T-helper 2 cell (primary cell): ENCODE measurements around the gene LGALS7B.
"Not testable (repeated sequence)": the region's sequence is repeated elsewhere in the genome, so short reads cannot be mapped to it uniquely, and the experiment has no call there.

Experiments used
- DNase-seq, 5 experiments: peaks; one replicate each; pipeline versions ENCODE4 v3.0.0 to v3.0.0-alpha.2; 2012 to 2022

Gene LGALS7B

DNA sequence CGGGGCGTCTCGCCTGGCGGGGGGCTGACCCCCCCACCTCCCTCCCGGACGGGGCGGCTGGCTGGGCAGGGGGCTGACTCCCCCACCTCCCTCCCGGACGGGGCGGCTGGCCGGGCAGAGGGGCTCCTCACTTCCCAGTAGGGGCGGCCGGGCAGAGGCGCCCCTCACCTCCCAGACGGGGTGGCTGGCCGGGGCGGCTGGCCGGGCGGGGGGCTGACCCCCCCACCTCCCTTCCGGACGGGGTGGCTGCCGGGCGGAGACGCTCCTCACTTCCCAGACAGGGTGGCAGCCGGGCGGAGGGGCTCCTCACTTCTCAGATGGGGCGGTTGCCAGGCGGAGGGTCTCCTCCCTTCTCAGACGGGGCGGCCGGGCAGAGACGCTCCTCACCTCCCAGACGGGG is 8.8 kb downstream of the LGALS7B start:
- DNase-seq, result not testable (repeated sequence)

DNA sequence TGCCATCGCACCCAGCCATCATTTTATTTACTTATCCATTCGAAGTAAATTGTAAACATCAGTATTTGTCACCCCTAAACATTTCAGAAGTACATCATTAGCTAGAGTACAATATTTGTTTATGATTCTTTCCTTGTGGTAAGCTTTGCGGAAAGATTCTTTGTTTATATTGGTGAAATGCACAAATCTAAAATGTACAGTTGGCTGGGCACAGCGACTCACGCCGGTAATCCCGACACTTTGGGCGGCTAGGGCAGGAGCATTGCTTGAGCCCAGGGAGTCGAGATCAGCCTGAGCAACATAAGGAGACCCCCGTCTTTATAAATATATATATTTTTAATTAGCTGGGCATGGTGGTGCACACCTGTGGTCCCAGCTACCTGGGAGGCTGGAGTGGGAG is 10.1 kb downstream of the LGALS7B start:
- no peak for DNase-seq

DNA sequence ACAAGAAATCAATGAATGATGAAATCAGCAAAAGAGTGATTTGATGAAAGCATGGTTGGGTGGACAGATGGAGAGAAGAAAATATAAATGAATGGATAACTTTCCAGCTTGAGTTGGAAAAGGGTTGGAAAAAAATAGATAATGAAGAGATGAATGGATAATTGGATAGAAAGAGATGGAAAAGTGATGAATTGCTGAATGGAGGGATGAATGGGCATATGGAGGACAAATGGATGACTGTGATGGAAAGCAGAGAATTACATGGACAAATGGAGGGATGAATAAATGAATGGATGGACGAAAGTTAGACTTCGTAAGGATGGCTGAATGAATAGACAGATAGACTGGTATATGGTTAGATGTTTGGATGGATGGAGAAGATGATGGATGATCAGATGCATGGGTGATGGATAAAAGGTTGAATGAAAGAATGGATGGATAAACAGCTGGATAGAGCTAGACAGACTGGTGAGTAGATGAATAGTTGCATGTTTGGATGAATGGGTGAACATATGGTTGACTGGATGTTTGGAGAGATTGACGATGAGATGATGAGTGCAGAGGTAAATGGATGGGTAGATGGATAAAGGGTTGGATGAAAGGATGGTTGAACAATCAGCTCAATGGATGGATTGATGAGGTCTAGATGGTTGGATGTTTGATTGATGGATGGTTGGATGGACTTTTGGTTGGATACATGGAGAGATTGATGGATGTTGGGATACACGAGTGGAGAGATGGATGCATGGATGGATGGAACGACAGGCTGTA is 11.8 kb downstream of the LGALS7B start:
- DNase-seq, result no peak

DNA sequence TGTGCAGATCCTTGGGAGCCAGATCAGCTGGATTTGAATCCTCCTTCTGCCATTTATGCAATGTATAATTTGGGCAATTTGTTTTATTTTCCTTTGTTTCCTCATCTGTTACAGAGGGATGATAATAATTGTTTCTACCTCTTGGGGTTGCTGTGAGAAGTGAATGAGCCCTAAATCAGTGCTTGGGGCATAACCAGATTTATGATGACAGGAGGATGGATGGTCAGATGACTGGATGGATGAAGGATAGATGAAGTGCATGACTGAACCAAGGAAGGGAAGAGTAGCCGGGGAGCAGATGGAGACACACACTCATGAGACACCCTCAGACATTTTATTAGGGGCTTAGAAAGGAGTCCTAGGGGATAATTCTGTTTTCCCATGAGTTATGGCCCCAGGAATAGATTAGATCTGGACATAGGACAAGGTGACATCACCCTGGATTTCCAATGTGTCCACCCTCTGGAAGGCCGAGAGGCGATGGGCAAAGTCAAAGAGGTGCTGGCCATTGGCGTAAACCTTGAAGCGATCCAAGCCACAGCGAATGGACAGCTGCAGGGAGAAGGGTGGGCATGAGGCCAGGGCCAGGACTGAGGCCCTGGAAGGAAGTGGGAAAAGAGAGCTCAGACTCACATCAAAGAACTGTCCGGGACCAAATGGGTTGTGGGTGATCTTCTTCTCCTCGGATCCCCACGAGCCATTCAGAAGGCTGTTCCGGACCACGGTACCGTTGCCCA is 12.5 kb downstream of the LGALS7B start:
- no peak for DNase-seq

DNA sequence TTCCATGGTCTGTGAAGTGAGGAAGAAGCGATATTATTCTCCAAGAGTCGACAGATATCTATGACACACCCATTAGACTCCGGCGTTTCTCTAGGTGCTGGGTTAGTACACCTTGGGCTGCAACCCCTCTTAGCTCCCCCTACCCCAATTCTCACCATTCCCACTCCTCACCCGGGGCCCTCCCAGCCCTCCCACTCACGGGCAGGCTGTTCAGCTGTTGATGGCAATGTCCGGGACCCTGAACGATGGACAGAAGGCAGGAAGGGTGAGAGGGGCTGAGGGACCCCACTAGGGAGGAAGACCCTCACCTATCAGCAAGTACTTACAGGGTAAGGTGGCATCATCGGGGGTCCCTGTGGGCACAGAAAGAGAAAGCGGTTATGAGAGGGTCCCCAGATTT is 14.5 kb downstream of the LGALS7B start:
- DNase-seq, result no peak

DNA sequence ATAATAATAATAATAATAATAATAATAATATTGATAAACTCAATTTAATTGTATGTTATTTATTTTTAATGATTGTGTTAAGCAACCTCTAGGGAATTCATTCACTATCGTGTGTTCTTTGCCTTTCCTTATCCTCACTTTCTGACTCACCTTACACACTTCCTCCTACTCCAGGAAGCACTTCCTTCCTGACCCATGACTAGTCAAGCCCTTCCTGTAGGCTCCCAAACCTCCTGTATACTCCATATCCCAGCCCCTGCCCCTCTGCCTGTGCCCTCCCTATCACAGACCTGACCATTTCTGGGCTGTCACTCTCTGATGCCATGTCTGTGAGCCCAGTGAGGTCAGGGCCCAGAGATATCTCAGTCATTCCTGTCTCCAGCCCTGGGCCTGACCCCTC is 16.2 kb downstream of the LGALS7B start:
- DNase-seq, result no peak

DNA sequence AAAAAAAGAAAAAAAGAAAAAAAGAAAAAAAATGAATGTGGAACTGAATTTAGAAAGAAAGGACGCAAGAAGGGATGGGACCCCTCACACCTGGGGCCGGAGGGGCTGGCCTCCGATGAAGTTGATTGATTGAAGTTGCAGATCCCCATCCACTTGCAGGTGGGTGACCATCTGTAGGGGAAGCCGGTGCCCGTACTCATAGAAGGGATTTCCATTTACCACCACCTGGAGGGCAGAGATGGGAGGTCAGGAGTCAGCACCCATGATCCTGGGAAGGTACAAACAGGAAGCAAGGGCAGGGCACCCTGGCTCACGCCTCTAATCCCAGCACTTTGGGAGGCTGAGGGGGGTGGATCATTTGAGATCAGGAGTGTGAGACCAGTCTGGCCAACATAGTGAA is 17.4 kb downstream of the LGALS7B start:
- DNase-seq, result no peak

- DNase-seq, result not testable (repeated sequence)
These were observed 18.5 kb downstream of the LGALS7B start for GRCh38 chr19:38807374-38808098.

- DNase-seq, result no peak
These were observed 19.7 kb downstream of the LGALS7B start for GRCh38 chr19:38808741-38809140.

DNA sequence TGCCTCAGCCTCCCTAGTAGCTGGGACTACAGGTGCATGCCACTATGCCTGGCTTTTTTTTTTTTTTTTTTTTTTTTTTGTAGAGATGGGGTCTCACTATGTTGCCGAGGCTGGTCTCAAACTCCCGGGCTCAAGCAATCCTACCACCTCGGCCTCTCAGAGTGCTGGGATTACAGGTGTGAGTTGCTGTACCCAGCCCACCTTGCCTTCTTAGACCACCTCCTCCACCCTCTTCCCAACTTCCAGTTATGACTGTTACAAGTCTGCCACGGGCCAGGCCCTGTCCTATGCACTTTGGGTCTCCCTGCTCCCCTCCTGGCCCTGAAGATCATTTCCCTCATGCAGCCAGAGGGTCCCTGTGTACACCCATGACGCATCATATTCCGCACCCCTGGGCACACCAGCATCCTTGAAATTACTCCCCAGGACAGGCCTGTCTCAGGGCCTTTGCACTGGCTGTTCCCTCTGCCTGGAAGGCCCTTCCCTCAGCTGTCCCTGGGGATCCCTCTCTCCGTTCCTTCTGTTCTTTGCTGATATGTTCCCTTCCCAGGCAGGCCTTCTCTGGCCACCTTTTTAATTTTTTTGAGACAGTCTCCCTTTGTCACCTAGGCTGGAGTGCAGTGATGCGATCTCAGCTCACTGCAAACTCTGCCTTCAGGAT is 20.7 kb downstream of the LGALS7B start:
- no peak for DNase-seq

- no peak for DNase-seq
These were observed 23.2 kb downstream of the LGALS7B start for GRCh38 chr19:38812009-38812840.

- DNase-seq, result no peak
These were observed 23.9 kb downstream of the LGALS7B start, which contains the start of gene LGALS4 for GRCh38 chr19:38812841-38813320. Gene LGALS4, minus strand, starts transcription at chr19:38812945. Its CDS starts 59 bp downstream, at chr19:38812886.

DNA sequence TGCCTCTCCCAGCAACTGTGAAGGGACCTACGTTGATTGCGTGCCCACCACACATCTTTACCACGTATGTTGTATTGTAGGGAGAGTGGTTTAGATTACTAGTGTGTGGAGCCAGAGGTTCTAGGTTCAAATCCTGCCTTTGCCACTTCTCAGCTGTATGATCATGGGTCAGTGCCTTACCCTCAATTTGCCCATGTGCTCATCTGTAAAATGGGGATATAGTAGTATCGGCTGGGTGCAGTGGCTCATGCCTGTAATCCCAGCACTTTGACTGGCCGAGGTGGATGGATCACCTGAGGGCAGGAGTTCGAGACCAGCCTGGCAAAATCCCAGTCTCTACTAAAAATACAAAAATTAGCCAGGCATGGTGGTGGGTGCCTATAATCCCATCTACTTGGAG is 24.3 kb downstream of the LGALS7B start:
- no peak for DNase-seq

DNA sequence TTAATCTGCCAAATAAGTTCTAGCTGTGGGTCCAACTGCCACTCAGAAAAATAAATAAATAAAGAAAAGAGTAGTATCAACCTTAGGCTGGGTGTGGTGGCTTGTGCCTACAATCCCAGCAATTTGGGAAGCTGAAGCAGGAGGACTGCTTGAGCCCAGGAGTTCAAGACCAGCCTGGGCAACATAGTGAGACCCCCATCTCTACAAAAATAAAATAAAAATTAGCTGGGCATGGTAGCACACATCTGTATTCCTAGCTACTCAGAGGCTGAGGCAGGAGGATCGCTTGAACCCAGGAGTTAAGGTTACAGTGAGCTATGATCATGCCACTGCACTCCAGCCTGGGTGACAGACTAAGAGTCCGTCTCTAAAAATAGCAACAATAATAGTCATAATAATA is 24.9 kb downstream of the LGALS7B start:
- DNase-seq, result not testable (repeated sequence)

DNA sequence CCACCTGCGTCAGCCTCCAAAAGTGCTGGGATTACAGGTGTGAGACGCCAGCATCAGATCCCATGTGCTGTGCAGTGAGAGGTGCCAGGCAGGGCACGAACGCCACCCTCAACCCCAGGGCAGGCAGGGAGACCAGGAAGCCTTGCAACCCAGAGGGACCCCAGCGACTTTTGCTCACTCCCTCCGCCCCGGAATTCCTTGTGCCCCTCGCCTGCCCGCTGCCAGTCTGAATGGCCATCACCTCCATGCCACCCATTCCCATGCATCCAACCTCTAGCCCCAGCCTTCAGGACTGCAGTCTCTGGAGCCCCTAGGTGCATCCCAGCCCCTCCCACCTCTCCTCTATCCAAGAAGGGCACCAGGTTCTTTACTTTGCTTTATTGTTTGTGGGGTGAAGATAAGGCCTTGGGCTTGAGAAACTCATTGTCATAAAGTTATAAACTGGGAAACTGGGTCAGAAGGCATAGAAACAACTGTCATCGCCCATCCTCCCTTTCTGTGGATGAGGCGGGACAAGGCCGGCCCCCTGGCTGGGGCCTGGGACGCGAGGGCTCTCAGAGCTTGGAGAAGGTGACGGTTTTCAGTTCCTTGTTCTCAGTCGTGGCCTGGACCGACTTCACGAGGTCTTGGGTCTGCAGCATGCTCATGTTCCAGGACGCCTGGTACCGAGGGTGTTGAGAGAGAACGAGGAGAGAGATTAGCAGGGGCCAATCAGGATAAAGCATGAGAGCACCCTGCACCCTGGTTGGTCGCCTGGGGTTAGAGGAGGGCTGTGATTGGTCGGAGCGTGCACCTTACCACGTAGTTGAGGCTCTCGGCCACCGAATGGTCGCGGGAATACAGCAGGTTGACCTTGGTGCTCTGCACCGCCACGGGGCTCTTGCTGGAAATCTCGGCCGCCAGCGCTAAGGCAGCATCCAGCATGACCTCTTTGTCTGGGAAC is 26.3 kb downstream of the LGALS7B start:
- DNase-seq, result no peak

DNA sequence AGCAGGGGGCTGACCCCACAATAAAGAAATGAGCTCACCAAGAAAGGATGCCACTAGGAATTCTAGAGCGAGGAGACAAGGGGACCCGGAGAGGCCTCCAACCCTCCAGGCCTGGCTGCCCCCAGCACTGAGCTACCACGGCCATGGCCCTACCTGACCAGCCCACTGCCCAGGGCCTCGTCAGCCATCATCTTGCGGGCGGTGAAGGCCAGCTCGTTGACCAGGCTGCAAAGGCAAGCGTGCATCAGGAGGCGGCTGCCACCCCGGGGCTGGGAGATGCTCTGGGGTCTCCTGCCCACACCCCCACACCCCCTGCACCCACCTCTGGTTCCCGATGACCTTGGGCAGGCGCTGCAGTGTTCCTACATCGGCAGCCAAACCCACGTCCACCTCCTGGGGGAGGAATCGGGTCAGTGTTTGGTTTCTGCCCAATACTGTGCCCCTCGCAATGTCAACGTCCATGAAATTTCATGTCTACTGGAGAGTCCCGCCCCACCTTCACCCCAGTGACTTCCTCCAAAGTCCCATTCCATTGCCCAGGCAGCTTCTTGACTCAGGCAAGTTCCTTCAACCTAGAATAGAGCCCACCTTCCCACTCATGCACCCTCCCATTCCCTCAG is 27.2 kb downstream of the LGALS7B start:
- no peak for DNase-seq

DNA sequence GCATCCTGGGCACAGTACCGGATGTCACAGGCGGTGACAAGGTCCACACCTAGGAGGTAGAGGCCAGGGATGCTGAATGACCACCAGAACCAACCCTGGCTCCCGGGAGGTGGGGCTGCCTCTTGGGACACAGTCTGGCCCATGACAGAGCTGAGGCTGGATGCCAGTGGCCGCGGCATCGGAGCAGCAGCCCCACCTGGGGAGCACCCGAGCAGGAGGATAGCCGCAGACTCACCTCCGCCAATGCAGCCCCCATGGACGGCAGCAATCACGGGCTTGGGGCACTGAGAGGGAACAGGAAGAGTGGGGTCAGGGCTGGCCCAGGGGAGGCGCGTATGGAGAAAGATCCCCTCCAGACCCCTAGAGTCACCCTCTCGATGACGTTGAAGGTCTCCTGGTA is 28.1 kb downstream of the LGALS7B start:
- DNase-seq, result no peak

GRCh38 chr19:38819231-38819920 is 30.4 kb downstream of the LGALS7B start:
- DNase-seq, result no peak

DNA sequence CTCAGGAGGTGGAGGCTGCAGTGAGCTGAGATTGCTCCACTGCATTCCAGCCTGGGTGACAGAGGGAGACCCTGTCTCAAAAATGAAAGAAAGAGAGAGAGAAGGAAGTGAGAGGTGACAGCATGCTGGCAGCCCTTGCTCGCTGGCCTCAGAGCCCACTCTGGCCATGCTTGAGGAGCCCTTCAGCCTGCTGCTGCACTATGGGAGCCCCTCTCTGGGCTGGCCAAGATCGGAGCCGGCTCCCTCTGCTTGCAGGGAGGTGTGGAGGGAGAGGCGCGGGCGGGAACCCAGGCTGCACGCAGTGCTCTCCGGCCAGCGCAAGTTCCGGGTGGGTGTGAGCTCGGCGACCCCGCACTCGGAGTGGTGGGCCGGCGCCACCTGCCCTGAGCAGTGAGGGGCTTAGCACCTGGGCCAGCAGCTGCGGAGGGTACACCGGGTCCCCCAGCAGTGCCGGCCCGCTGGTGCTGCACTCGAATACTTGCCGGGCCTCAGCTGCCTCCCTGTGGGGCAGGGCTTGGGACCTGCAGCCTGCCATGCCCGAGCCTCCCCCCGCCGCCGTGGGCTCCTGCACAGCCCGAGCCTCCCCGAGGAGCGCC is 32.3 kb downstream of the LGALS7B start:
- not testable (repeated sequence) for DNase-seq
